NCI-H82 treated with DMSO at 0.1 percent for 48 hours (cell line): ENCODE measurements around the gene LGALS16.
"Not testable (repeated sequence)": the region's sequence is repeated elsewhere in the genome, so short reads cannot be mapped to it uniquely, and the experiment has no call there.

Experiments used
- DNase-seq: peaks from one replicate; lab custom pipeline; 2025; ENCODE audit not compliant: unreplicated experiment; lab: John Stamatoyannopoulos, UW

The LGALS16 gene

GRCh38 chr19:39655613-39656012 is at the start of gene LGALS16:
LGALS16 (plus strand) TSS chr19:39655913; CDS start chr19:39655962, 49 bp downstream.
- DNase-seq: no peak

- DNase-seq: no peak
Observed at GRCh38 chr19:39607021-39607420, 48.7 kb upstream of the LGALS16 start.

- DNase-seq: no peak
Observed at GRCh38 chr19:39607561-39607960, 48.2 kb upstream of the LGALS16 start.

- DNase-seq: no peak
Observed at GRCh38 chr19:39613597-39613996, 42.1 kb upstream of the LGALS16 start.

- no peak for DNase-seq
Observed at GRCh38 chr19:39617745-39618144, 38.0 kb upstream of the LGALS16 start.

- no peak for DNase-seq
Observed at GRCh38 chr19:39623946-39624345, 31.8 kb upstream of the LGALS16 start.

GRCh38 chr19:39627631-39628030 is 28.1 kb upstream of the LGALS16 start:
- DNase-seq: not testable (repeated sequence)

GRCh38 chr19:39631178-39631577 is 24.5 kb upstream of the LGALS16 start:
- no peak for DNase-seq

- no peak for DNase-seq
Observed at GRCh38 chr19:39631626-39632025, 24.1 kb upstream of the LGALS16 start.

- no peak for DNase-seq
Observed at GRCh38 chr19:39637891-39638290, 17.8 kb upstream of the LGALS16 start.

- DNase-seq: no peak
Observed at GRCh38 chr19:39641773-39642172, 13.9 kb upstream of the LGALS16 start.

- no peak for DNase-seq
Observed at GRCh38 chr19:39643591-39643990, 12.1 kb upstream of the LGALS16 start.

- DNase-seq: no peak
Observed at GRCh38 chr19:39645800-39646411, 9.8 kb upstream of the LGALS16 start.

GRCh38 chr19:39647918-39648317 is 7.8 kb upstream of the LGALS16 start:
- no peak for DNase-seq

GRCh38 chr19:39659791-39660190 is 4.1 kb downstream of the LGALS16 start:
- no peak for DNase-seq

- DNase-seq: no peak
Observed at GRCh38 chr19:39660661-39661060, 4.9 kb downstream of the LGALS16 start.

- DNase-seq: no peak
Observed at GRCh38 chr19:39661565-39661964, 5.9 kb downstream of the LGALS16 start.

GRCh38 chr19:39669860-39670259 is 14.1 kb downstream of the LGALS16 start:
- DNase-seq: not testable (repeated sequence)

- no peak for DNase-seq
Observed at GRCh38 chr19:39670998-39671397, 15.3 kb downstream of the LGALS16 start.

- DNase-seq: peak; percentile 27
Observed at GRCh38 chr19:39671739-39672363, 16.1 kb downstream of the LGALS16 start.

GRCh38 chr19:39672473-39672872 is 16.8 kb downstream of the LGALS16 start:
- DNase-seq: no peak

GRCh38 chr19:39673862-39674261 is 18.1 kb downstream of the LGALS16 start:
- not testable (repeated sequence) for DNase-seq

GRCh38 chr19:39676004-39676403 is 20.3 kb downstream of the LGALS16 start:
- no peak for DNase-seq
